Measurements from ENCODE around the gene MEGF10. TPM values are rescaled to one million over a fixed set of nuclear protein-coding genes. Genes with fewer than 3 reads are reported as not detected.

MEGF10 gene
- total RNA-seq, 1 donor from 2014 or later = 1.3 TPM

GRCh38 chr5:127450046-127450445 is 159.4 kb downstream of the MEGF10 start:
- DNase-seq (ENCODE audit: low read depth) = no peak
- H3K4me3 ChIP-seq (ENCODE audit: low read depth, low read length) = no peak overlapping the region
- H3K36me3 ChIP-seq (ENCODE audit: control insufficient read depth, insufficient read depth, low read length) = no peaks in the 10 kb centered on the region
- no peaks in the 10 kb centered on the region for H3K27me3 ChIP-seq (ENCODE audit: control insufficient read depth, insufficient read depth, low read length)
- TF ChIP-seq CTCF (IDR thresholded peaks at IDR 0.05; ENCODE audit: insufficient read depth, low read length, poor library complexity, severe bottlenecking) = no peak

- Histone ChIP-seq H3K36me3 (ENCODE audit: control insufficient read depth, insufficient read depth, low read length) (no peaks in the 10 kb centered on the region), H3K27me3 (ENCODE audit: control insufficient read depth, insufficient read depth, low read length) (no peaks in the 10 kb centered on the region), H3K4me3 (ENCODE audit: low read depth, low read length) (no peak overlapping the region)
- TF ChIP-seq CTCF (IDR thresholded peaks at IDR 0.05; ENCODE audit: insufficient read depth, low read length, poor library complexity, severe bottlenecking) = no peak
- DNase-seq (ENCODE audit: low read depth) = no peak
Measured at GRCh38 chr5:127451096-127451495, 160.5 kb downstream of the MEGF10 start.

- DNase-seq (ENCODE audit: low read depth) = no peak
- no peaks in the 10 kb centered on the region for H3K36me3 ChIP-seq (ENCODE audit: control insufficient read depth, insufficient read depth, low read length)
- TF ChIP-seq CTCF (IDR thresholded peaks at IDR 0.05; ENCODE audit: insufficient read depth, low read length, poor library complexity, severe bottlenecking) = no peak
- H3K4me3 ChIP-seq (ENCODE audit: low read depth, low read length) = no peak overlapping the region
- H3K27me3 ChIP-seq (ENCODE audit: control insufficient read depth, insufficient read depth, low read length) = no peaks in the 10 kb centered on the region
Measured at GRCh38 chr5:127452626-127453025, 162.0 kb downstream of the MEGF10 start.

- DNase-seq (ENCODE audit: low read depth) = no peak
- no peaks in the 10 kb centered on the region for H3K27me3 ChIP-seq (ENCODE audit: control insufficient read depth, insufficient read depth, low read length)
- no peaks in the 10 kb centered on the region for H3K36me3 ChIP-seq (ENCODE audit: control insufficient read depth, insufficient read depth, low read length)
- TF ChIP-seq CTCF (IDR thresholded peaks at IDR 0.05; ENCODE audit: insufficient read depth, low read length, poor library complexity, severe bottlenecking) = no peak
- H3K4me3 ChIP-seq (ENCODE audit: low read depth, low read length) = no peak overlapping the region
Measured at GRCh38 chr5:127471211-127471610, 180.6 kb downstream of the MEGF10 start.

- no peaks in the 10 kb centered on the region for H3K27me3 ChIP-seq (ENCODE audit: control insufficient read depth, insufficient read depth, low read length)
- no peak for TF ChIP-seq CTCF (IDR thresholded peaks at IDR 0.05; ENCODE audit: insufficient read depth, low read length, poor library complexity, severe bottlenecking)
Measured at GRCh38 chr5:127472700-127473099, 182.1 kb downstream of the MEGF10 start.

GRCh38 chr5:127486471-127486870 is 195.9 kb downstream of the MEGF10 start:
- Histone ChIP-seq H3K27me3 (ENCODE audit: control insufficient read depth, insufficient read depth, low read length) (no peaks in the 10 kb centered on the region), H3K36me3 (ENCODE audit: control insufficient read depth, insufficient read depth, low read length) (no peaks in the 10 kb centered on the region), H3K4me3 (ENCODE audit: low read depth, low read length) (no peak overlapping the region)
- no peak for DNase-seq (ENCODE audit: low read depth)
- no peak for TF ChIP-seq CTCF (IDR thresholded peaks at IDR 0.05; ENCODE audit: insufficient read depth, low read length, poor library complexity, severe bottlenecking)

More at GRCh38 chr5:127472700-127473099, 182.1 kb downstream of the MEGF10 start:
- Histone ChIP-seq H3K36me3 (ENCODE audit: control insufficient read depth, insufficient read depth, low read length) (no peaks in the 10 kb centered on the region), H3K4me3 (ENCODE audit: low read depth, low read length) (no peak overlapping the region)
- no peak for DNase-seq (ENCODE audit: low read depth)

Data from kidney epithelial cell (primary cell).